ENCODE results near the gene NEMP1. TPM values are rescaled to one million over a fixed set of nuclear protein-coding genes. Genes with fewer than 3 reads are reported as not detected.

NEMP1 gene
- total RNA-seq, 2 experiments from 2014 or later = 59.7 to 63.0 TPM

DNA sequence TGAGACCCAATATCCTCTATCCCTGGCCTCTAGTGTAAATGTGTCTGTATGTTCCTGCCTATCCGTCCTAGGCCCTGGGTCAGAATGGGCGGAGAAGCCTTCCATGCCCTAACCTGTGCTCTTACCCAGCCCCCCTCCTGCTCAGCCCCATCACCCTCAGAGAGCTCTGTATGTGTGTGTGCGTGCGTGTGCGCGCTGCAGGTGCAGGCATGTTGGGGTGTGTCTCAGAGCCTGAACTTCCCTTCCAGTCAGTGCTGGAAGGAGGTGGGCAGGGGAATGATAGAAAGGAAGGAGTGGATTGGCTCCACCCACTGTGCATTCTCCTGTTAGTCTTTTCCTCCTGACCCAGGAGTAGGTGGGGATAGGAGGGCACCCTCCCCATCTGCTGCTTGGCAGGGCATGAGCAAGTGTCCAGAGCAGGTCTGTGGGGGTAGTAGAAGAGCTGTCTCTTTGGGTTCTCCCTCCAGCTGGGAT is 17.5 kb upstream of the NEMP1 start:
- ChIA-PET POLR2A (interaction anchor here (1.2 kb wide), 1 partner anchor 381 kb away, joined by 3 read pairs; no protein-coding TSS in a partner anchor), CTCF (interaction anchor here (1.0 to 5.0 kb wide), 8 partner anchors 8 to 33 kb away, joined by 3 to 48 read pairs (median 4); partner anchors contain the start of genes NEMP1 and STAT6)

DNA sequence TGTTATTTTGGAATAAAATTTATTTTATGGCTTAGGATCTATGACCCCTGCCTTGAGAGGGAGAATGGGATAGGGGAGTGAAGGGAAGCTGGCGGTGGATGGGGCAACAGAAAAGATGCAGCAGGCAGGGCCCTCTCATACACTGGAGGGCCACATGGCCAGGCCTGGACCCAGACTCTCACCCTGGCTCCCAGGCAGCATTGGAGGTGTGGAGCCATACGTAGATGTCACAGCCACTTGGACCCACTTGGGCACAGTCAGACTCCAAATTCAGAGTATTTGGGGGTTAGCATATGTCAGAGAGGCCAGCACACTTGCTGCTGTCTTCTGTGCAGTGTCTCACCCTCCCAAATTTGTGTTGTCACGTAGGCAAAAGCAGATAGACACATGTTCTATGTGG is 16.8 kb upstream of the NEMP1 start:
- ChIA-PET CTCF (interaction anchor here (1.1 to 5.0 kb wide), 4 partner anchors 8 to 26 kb away, joined by 3 to 48 read pairs (median 6); partner anchors contain the start of genes NEMP1 and STAT6), POLR2A (no interaction called here)

GRCh38 chr12:57094208-57095160 is 15.9 kb upstream of the NEMP1 start:
- CTCF ChIA-PET = interaction anchor here (0.6 to 5.5 kb wide), 15 partner anchors 10 to 338 kb away, joined by 3 to 48 read pairs (median 4); partner anchors contain the start of genes NEMP1, STAT6 and ZBTB39

GRCh38 chr12:57093415-57094207 is 15.0 kb upstream of the NEMP1 start:
- POLR2A ChIA-PET = interaction anchor here (0.6 to 2.8 kb wide), 6 partner anchors 10 to 28 kb away, joined by 3 to 31 read pairs (median 5); partner anchors contain the start of genes NEMP1 and STAT6
- CTCF ChIA-PET = interaction anchor here (0.6 to 5.5 kb wide), 14 partner anchors 11 to 337 kb away, joined by 3 to 48 read pairs (median 4); partner anchors contain the start of genes NEMP1, STAT6 and ZBTB39

More at GRCh38 chr12:57094208-57095160, 15.9 kb upstream of the NEMP1 start:
- POLR2A ChIA-PET = interaction anchor here (0.6 to 2.8 kb wide), 6 partner anchors 10 to 599 kb away, joined by 3 to 31 read pairs (median 4); partner anchors contain the start of genes NEMP1 and STAT6

DNA sequence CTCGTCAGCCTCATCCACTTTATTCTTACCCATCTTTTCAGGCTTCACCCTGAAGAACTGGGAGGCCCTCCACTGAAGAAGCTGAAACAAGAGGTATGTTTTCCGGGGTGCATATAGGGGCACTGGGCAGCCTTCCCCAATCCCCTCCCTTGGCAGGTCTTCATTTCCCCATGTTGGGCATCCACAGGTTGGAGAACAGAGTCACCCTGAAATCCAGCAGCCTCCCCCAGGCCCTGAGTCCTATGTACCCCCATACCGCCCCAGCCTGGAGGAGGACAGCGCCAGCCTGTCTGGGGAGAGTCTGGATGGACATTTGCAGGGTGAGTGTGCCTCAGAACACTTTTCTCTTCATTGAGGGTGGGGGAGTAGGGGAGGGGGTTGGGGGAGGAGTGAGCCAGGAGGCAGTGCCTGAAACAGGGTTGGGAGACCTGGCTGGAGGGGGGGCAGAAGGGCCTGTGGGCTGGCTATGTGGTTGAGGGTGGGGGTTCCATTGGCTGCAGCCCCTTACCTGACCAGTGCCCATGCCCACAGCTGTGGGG is 14.4 kb upstream of the NEMP1 start:
- CTCF ChIA-PET = interaction anchor here (1.0 to 5.5 kb wide), 12 partner anchors 10 to 146 kb away, joined by 3 to 48 read pairs (median 6); partner anchors contain the start of genes NEMP1, STAT6 and ZBTB39
- POLR2A ChIA-PET = interaction anchor here (1.4 to 2.8 kb wide), 3 partner anchors 14 to 27 kb away, joined by 5 to 31 read pairs (median 5); partner anchors contain the start of genes NEMP1 and STAT6

GRCh38 chr12:57092529-57092862 is 13.9 kb upstream of the NEMP1 start:
- ChIA-PET POLR2A (interaction anchor here (0.7 to 2.8 kb wide), 3 partner anchors 8 to 18 kb away, joined by 4 to 31 read pairs (median 5); partner anchors contain the start of genes NEMP1 and STAT6), CTCF (interaction anchor here (1.0 to 5.5 kb wide), 8 partner anchors 11 to 147 kb away, joined by 3 to 48 read pairs (median 6); partner anchors contain the start of gene STAT6)

GRCh38 chr12:57091638-57092528 is 13.3 kb upstream of the NEMP1 start:
- POLR2A ChIA-PET = interaction anchor here (0.7 to 2.8 kb wide), 3 partner anchors 9 to 19 kb away, joined by 4 to 31 read pairs (median 5); partner anchors contain the start of genes NEMP1 and STAT6

DNA sequence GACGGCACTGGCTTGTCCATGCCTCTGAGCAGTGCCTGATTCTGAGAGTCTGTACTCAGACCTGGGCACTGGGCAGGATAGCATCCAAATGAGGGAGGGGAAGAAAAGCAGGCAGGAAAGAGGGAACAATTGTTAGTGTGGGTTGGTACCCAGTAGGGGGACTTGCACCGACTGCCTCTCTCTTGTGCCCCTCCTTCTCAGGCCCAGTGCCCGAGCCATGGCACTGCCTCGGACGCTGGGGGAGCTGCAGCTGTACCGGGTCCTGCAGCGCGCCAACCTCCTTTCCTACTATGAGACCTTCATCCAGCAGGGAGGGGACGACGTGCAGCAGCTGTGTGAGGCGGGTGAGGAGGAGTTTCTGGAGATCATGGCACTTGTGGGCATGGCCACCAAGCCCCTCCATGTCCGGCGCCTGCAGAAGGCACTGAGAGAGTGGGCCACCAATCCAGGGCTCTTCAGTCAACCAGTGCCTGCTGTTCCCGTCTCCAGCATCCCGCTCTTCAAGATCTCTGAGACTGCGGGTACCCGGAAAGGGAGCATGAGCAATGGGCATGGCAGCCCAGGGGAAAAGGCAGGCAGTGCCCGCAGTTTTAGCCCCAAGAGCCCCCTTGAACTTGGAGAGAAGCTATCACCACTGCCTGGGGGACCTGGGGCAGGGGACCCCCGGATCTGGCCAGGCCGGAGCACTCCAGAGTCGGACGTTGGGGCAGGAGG is 12.5 kb upstream of the NEMP1 start:
- ChIA-PET CTCF (interaction anchor here (1.0 to 5.5 kb wide), 8 partner anchors 12 to 252 kb away, joined by 3 to 48 read pairs (median 6); partner anchors contain the start of genes NEMP1 and STAT6), POLR2A (interaction anchor here (3.8 kb wide), 1 partner anchor 20 kb away, joined by 19 read pairs; the partner anchor contains the start of gene STAT6)

More at GRCh38 chr12:57091638-57092528, 13.3 kb upstream of the NEMP1 start:
- CTCF ChIA-PET = interaction anchor here (1.0 to 5.5 kb wide), 10 partner anchors 11 to 251 kb away, joined by 3 to 48 read pairs (median 3); partner anchors contain the start of genes NEMP1 and STAT6

GRCh38 chr12:57090490-57090889 is 11.9 kb upstream of the NEMP1 start:
- CTCF ChIA-PET = interaction anchor here (1.0 to 5.5 kb wide), 6 partner anchors 9 to 21 kb away, joined by 3 to 44 read pairs (median 4); partner anchors contain the start of genes NEMP1 and STAT6
- POLR2A ChIA-PET = interaction anchor here (0.7 to 3.8 kb wide), 3 partner anchors 11 to 26 kb away, joined by 3 to 20 read pairs (median 19); partner anchors contain the start of genes NEMP1 and STAT6

- ChIA-PET CTCF (interaction anchor here (1.0 to 5.5 kb wide), 6 partner anchors 9 to 21 kb away, joined by 3 to 44 read pairs (median 8); partner anchors contain the start of genes NEMP1 and STAT6), POLR2A (interaction anchor here (0.7 to 3.8 kb wide), 4 partner anchors 10 to 25 kb away, joined by 3 to 20 read pairs (median 12); partner anchors contain the start of genes NEMP1 and STAT6)
Measured at GRCh38 chr12:57089271-57090245, 11.0 kb upstream of the NEMP1 start.

- ChIA-PET CTCF (interaction anchor here (0.6 to 5.5 kb wide), 7 partner anchors 8 to 255 kb away, joined by 3 to 44 read pairs (median 6); partner anchors contain the start of genes NEMP1 and STAT6), POLR2A (interaction anchor here (1.0 to 3.8 kb wide), 5 partner anchors 9 to 141 kb away, joined by 3 to 20 read pairs (median 5); partner anchors contain the start of genes NEMP1, SHMT2 and STAT6)
Measured at GRCh38 chr12:57088354-57089270, 10.0 kb upstream of the NEMP1 start, which contains the start of gene NAB2. NAB2 (plus strand) TSS chr12:57089114; CDS start chr12:57089272, 158 bp downstream.

GRCh38 chr12:57087691-57088353 is 9.2 kb upstream of the NEMP1 start:
- POLR2A ChIA-PET = interaction anchor here (1.0 to 3.8 kb wide), 4 partner anchors 9 to 142 kb away, joined by 3 to 20 read pairs (median 11); partner anchors contain the start of genes NEMP1, SHMT2 and STAT6
- CTCF ChIA-PET = interaction anchor here (0.7 to 2.6 kb wide), 6 partner anchors 8 to 23 kb away, joined by 3 to 25 read pairs (median 4); partner anchors contain the start of genes NEMP1 and STAT6

Measured in activated CD8-positive, alpha-beta memory T cell treated with anti-CD3 and anti-CD28 coated beads for 36 hours (primary cell).